Memory B cell (primary cell): Measurements from ENCODE around the gene SPATA21.
A peak's percentile ranks its signal among the peaks of the same experiment; 100 is the strongest.

ENCODE experiments used
- ATAC-seq: fragments of 150-1000 bp; cut with Tn5 transposase; 2 replicates; pipeline ENCODE4 v1.10.0; 2021; ENCODE audit warnings: low read depth, mild to moderate bottlenecking, moderate library complexity
- DNase-seq, 2 donors: peaks; one replicate each; pipeline ENCODE4 v3.0.0; 2022; ENCODE audit warnings: low spot score in 2 of 2
- H3K27ac Mint-ChIP-seq: one replicate; pipeline ENCODE4 v1.8.0; 2022; ENCODE audit warnings: mild to moderate bottlenecking, moderate library complexity, mixed read lengths
- H3K27me3 Mint-ChIP-seq: one replicate; pipeline ENCODE4 v1.8.0; 2022; ENCODE audit warnings: mixed read lengths
- H3K36me3 Mint-ChIP-seq: one replicate; pipeline ENCODE4 v1.8.0; 2022; ENCODE audit warnings: mild to moderate bottlenecking, mixed read lengths
- H3K4me1 Mint-ChIP-seq: one replicate; pipeline ENCODE4 v1.8.0; 2022; ENCODE audit warnings: mixed read lengths
- H3K4me3 Mint-ChIP-seq: one replicate; pipeline ENCODE4 v1.8.0; 2022; ENCODE audit warnings: mild to moderate bottlenecking, moderate library complexity, mixed read lengths
- H3K9me3 Mint-ChIP-seq: one replicate; pipeline ENCODE4 v1.8.0; 2022; ENCODE audit warnings: mixed read lengths

The SPATA21 gene

GRCh38 chr1:16349847-16350406 is 87.3 kb downstream of the SPATA21 start:
- Mint-ChIP-seq H3K27ac (peak overlapping the region; percentile 92), H3K27me3 (no peaks in the 10 kb centered on the region), H3K9me3 (no peaks in the 10 kb centered on the region), H3K36me3 (peaks cover 2% of the 10 kb centered on the region), H3K4me1 (peaks cover 17% of the 10 kb centered on the region), H3K4me3 (no peak overlapping the region)
- no peak for DNase-seq
- no peak for ATAC-seq
